Upper lobe of left lung (tissue), 4 donors: ENCODE results near the gene CRYGS.
"Not testable (repeated sequence)": the region's sequence is repeated elsewhere in the genome, so short reads cannot be mapped to it uniquely, and the experiment has no call there.

Source experiments
- POLR2A ChIP-seq, 4 donors: fragments of 450-650 bp; IDR thresholded peaks; one replicate each; pipeline ENCODE4 v1.5.1; 2016 to 2017; ENCODE audit warnings: antibody characterized with exemption in 4 of 4, mild to moderate bottlenecking in 2 of 4
- POLR2AphosphoS5 ChIP-seq, 2 donors: sonication (generic); formaldehyde crosslinking; IDR thresholded peaks; one replicate each; pipeline ENCODE4 v1.5.1; 2017; ENCODE audit warnings: antibody characterized with exemption in 2 of 2
- TF ChIP-seq, protein P1 (sequence below), 6 experiments: fragments of 450-650 bp in 4 of 6; fragments of 200-600 bp in 2 of 6; sonication (generic) in 2 of 6; IDR thresholded peaks; one replicate each; pipeline ENCODE4 v1.5.1; 2016 to 2019; ENCODE audit warnings: antibody characterized with exemption in 6 of 6

- TF ChIP-seq, protein P1, sequence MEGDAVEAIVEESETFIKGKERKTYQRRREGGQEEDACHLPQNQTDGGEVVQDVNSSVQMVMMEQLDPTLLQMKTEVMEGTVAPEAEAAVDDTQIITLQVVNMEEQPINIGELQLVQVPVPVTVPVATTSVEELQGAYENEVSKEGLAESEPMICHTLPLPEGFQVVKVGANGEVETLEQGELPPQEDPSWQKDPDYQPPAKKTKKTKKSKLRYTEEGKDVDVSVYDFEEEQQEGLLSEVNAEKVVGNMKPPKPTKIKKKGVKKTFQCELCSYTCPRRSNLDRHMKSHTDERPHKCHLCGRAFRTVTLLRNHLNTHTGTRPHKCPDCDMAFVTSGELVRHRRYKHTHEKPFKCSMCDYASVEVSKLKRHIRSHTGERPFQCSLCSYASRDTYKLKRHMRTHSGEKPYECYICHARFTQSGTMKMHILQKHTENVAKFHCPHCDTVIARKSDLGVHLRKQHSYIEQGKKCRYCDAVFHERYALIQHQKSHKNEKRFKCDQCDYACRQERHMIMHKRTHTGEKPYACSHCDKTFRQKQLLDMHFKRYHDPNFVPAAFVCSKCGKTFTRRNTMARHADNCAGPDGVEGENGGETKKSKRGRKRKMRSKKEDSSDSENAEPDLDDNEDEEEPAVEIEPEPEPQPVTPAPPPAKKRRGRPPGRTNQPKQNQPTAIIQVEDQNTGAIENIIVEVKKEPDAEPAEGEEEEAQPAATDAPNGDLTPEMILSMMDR (IDR thresholded peaks at IDR 0.05), result not testable (repeated sequence)
- TF ChIP-seq POLR2AphosphoS5, POLR2A (IDR thresholded peaks at IDR 0.05): not testable (repeated sequence)
Observed at GRCh38 chr3:186499949-186500348, 44.2 kb downstream of the CRYGS start.
